Measurements from ENCODE around the gene BCS1L. TPM values are rescaled to one million over a fixed set of nuclear protein-coding genes. Genes with fewer than 3 reads are reported as not detected.

The BCS1L gene
- total RNA-seq, 1 donor from 2014 or later: 85.1 TPM

- no peaks in the 10 kb centered on the region for H3K27me3 Mint-ChIP-seq (ENCODE audit: insufficient read depth)
- H3K4me1 Mint-ChIP-seq (ENCODE audit: low read depth): no peaks in the 10 kb centered on the region
- intact Hi-C loops (cut with micrococcal nuclease): no loop called here
- no peak overlapping the region for H3K4me3 Mint-ChIP-seq
- no peak overlapping the region for H3K27ac Mint-ChIP-seq
- H3K9me3 Mint-ChIP-seq: no peaks in the 10 kb centered on the region
- no peak for DNase-seq (ENCODE audit: low spot score)
- peaks cover 45% of the 10 kb centered on the region for H3K36me3 Mint-ChIP-seq (ENCODE audit: low read depth)
Measured at GRCh38 chr2:218642786-218643185, 16.7 kb upstream of the BCS1L start.

- no peak overlapping the region for H3K4me3 Mint-ChIP-seq
- H3K27me3 Mint-ChIP-seq (ENCODE audit: insufficient read depth): no peaks in the 10 kb centered on the region
- peaks cover 48% of the 10 kb centered on the region for H3K36me3 Mint-ChIP-seq (ENCODE audit: low read depth)
- no peak for DNase-seq (ENCODE audit: low spot score)
- intact Hi-C loops (cut with micrococcal nuclease): no loop called here
- no peak overlapping the region for H3K27ac Mint-ChIP-seq
- peaks cover 6% of the 10 kb centered on the region for H3K4me1 Mint-ChIP-seq (ENCODE audit: low read depth)
- no peaks in the 10 kb centered on the region for H3K9me3 Mint-ChIP-seq
Measured at GRCh38 chr2:218643751-218644310, 15.7 kb upstream of the BCS1L start.

GRCh38 chr2:218644721-218645120 lies 14.8 kb upstream of the BCS1L start:
- H3K36me3 Mint-ChIP-seq (ENCODE audit: low read depth): peaks cover 50% of the 10 kb centered on the region
- DNase-seq (ENCODE audit: low spot score): no peak
- H3K27me3 Mint-ChIP-seq (ENCODE audit: insufficient read depth): no peaks in the 10 kb centered on the region
- H3K4me3 Mint-ChIP-seq: no peak overlapping the region
- H3K27ac Mint-ChIP-seq: no peak overlapping the region
- peaks cover 6% of the 10 kb centered on the region for H3K4me1 Mint-ChIP-seq (ENCODE audit: low read depth)
- H3K9me3 Mint-ChIP-seq: no peaks in the 10 kb centered on the region
- intact Hi-C loops (cut with micrococcal nuclease): no loop called here

GRCh38 chr2:218645126-218645525 lies 14.4 kb upstream of the BCS1L start:
- Mint-ChIP-seq H3K9me3 (no peaks in the 10 kb centered on the region), H3K4me3 (no peak overlapping the region), H3K4me1 (ENCODE audit: low read depth) (peaks cover 6% of the 10 kb centered on the region), H3K27ac (no peak overlapping the region), H3K36me3 (ENCODE audit: low read depth) (peaks cover 54% of the 10 kb centered on the region), H3K27me3 (ENCODE audit: insufficient read depth) (no peaks in the 10 kb centered on the region)
- no peak for DNase-seq (ENCODE audit: low spot score)
- intact Hi-C loops (cut with micrococcal nuclease): no loop called here

- H3K27ac Mint-ChIP-seq: no peak overlapping the region
- intact Hi-C loops (cut with micrococcal nuclease): loop anchor here (1.0 kb wide), 3 partner anchors 199 to 376 kb away; no protein-coding TSS in a partner anchor
- peaks cover 61% of the 10 kb centered on the region for H3K36me3 Mint-ChIP-seq (ENCODE audit: low read depth)
- peaks cover 6% of the 10 kb centered on the region for H3K4me1 Mint-ChIP-seq (ENCODE audit: low read depth)
- no peaks in the 10 kb centered on the region for H3K27me3 Mint-ChIP-seq (ENCODE audit: insufficient read depth)
- H3K9me3 Mint-ChIP-seq: no peaks in the 10 kb centered on the region
- DNase-seq (ENCODE audit: low spot score): peak; percentile 27
- no peak overlapping the region for H3K4me3 Mint-ChIP-seq
Measured at GRCh38 chr2:218648088-218648786, 11.2 kb upstream of the BCS1L start.

- Mint-ChIP-seq H3K27ac (no peak overlapping the region), H3K27me3 (ENCODE audit: insufficient read depth) (no peaks in the 10 kb centered on the region), H3K36me3 (ENCODE audit: low read depth) (peaks cover 61% of the 10 kb centered on the region), H3K4me1 (ENCODE audit: low read depth) (peaks cover 6% of the 10 kb centered on the region), H3K9me3 (no peaks in the 10 kb centered on the region), H3K4me3 (no peak overlapping the region)
- DNase-seq (ENCODE audit: low spot score): no peak
- intact Hi-C loops (cut with micrococcal nuclease): loop anchor here (1.0 kb wide), 3 partner anchors 199 to 376 kb away; no protein-coding TSS in a partner anchor
Measured at GRCh38 chr2:218648787-218649100, 10.7 kb upstream of the BCS1L start.

GRCh38 chr2:218655751-218656150 lies 3.7 kb upstream of the BCS1L start:
- no peaks in the 10 kb centered on the region for H3K27me3 Mint-ChIP-seq (ENCODE audit: insufficient read depth)
- H3K27ac Mint-ChIP-seq: no peak overlapping the region
- H3K4me3 Mint-ChIP-seq: no peak overlapping the region
- intact Hi-C loops (cut with micrococcal nuclease): loop anchor here (5.0 kb wide), 1 partner anchor 438 kb away; the partner anchor contains the start of gene ARPC2
- H3K4me1 Mint-ChIP-seq (ENCODE audit: low read depth): peaks cover 29% of the 10 kb centered on the region
- H3K36me3 Mint-ChIP-seq (ENCODE audit: low read depth): peaks cover 29% of the 10 kb centered on the region
- no peaks in the 10 kb centered on the region for H3K9me3 Mint-ChIP-seq
- DNase-seq (ENCODE audit: low spot score): no peak

- peaks cover 29% of the 10 kb centered on the region for H3K4me1 Mint-ChIP-seq (ENCODE audit: low read depth)
- H3K4me3 Mint-ChIP-seq: peak overlapping the region; percentile 99
- peaks cover 29% of the 10 kb centered on the region for H3K36me3 Mint-ChIP-seq (ENCODE audit: low read depth)
- H3K27me3 Mint-ChIP-seq (ENCODE audit: insufficient read depth): no peaks in the 10 kb centered on the region
- H3K27ac Mint-ChIP-seq: peak overlapping the region; percentile 97
- intact Hi-C loops (cut with micrococcal nuclease): loop anchor here (1.0 to 5.0 kb wide), 13 partner anchors 14 to 730 kb away; partner anchors contain the start of genes AAMP, ANKZF1, ARPC2 and ATG9A
- peak; percentile 16 for DNase-seq (ENCODE audit: low spot score)
- H3K9me3 Mint-ChIP-seq: no peaks in the 10 kb centered on the region
Measured at GRCh38 chr2:218658671-218659257, 719 bp upstream of the BCS1L start.

GRCh38 chr2:218659988-218660358 lies 490 bp downstream of the BCS1L start:
- H3K36me3 Mint-ChIP-seq (ENCODE audit: low read depth): peaks cover 38% of the 10 kb centered on the region
- H3K27ac Mint-ChIP-seq: peak overlapping the region; percentile 97
- intact Hi-C loops (cut with micrococcal nuclease): loop anchor here (1.0 to 5.0 kb wide), 13 partner anchors 12 to 729 kb away; partner anchors contain the start of genes AAMP, ANKZF1, ARPC2 and ATG9A
- no peak for DNase-seq (ENCODE audit: low spot score)
- peaks cover under 1% of the 10 kb centered on the region for H3K27me3 Mint-ChIP-seq (ENCODE audit: insufficient read depth)
- H3K4me1 Mint-ChIP-seq (ENCODE audit: low read depth): peaks cover 29% of the 10 kb centered on the region
- peak overlapping the region; percentile 99 for H3K4me3 Mint-ChIP-seq
- H3K9me3 Mint-ChIP-seq: no peaks in the 10 kb centered on the region

- H3K4me1 Mint-ChIP-seq (ENCODE audit: low read depth): peaks cover 24% of the 10 kb centered on the region
- peaks cover 1% of the 10 kb centered on the region for H3K27me3 Mint-ChIP-seq (ENCODE audit: insufficient read depth)
- H3K27ac Mint-ChIP-seq: no peak overlapping the region
- intact Hi-C loops (cut with micrococcal nuclease): no loop called here
- H3K9me3 Mint-ChIP-seq: no peaks in the 10 kb centered on the region
- peaks cover 36% of the 10 kb centered on the region for H3K36me3 Mint-ChIP-seq (ENCODE audit: low read depth)
- H3K4me3 Mint-ChIP-seq: no peak overlapping the region
- DNase-seq (ENCODE audit: low spot score): no peak
Measured at GRCh38 chr2:218662377-218662776, 2.9 kb downstream of the BCS1L start.

- DNase-seq (ENCODE audit: low spot score): no peak
- Mint-ChIP-seq H3K4me1 (ENCODE audit: low read depth) (peaks cover 20% of the 10 kb centered on the region), H3K9me3 (no peaks in the 10 kb centered on the region), H3K4me3 (no peak overlapping the region), H3K27me3 (ENCODE audit: insufficient read depth) (peaks cover 1% of the 10 kb centered on the region), H3K27ac (no peak overlapping the region), H3K36me3 (ENCODE audit: low read depth) (peaks cover 38% of the 10 kb centered on the region)
- intact Hi-C loops (cut with micrococcal nuclease): no loop called here
Measured at GRCh38 chr2:218662827-218663226, 3.3 kb downstream of the BCS1L start.

- peaks cover 13% of the 10 kb centered on the region for H3K4me1 Mint-ChIP-seq (ENCODE audit: low read depth)
- no peaks in the 10 kb centered on the region for H3K9me3 Mint-ChIP-seq
- H3K27ac Mint-ChIP-seq: no peak overlapping the region
- intact Hi-C loops (cut with micrococcal nuclease): no loop called here
- H3K4me3 Mint-ChIP-seq: no peak overlapping the region
- peaks cover 1% of the 10 kb centered on the region for H3K27me3 Mint-ChIP-seq (ENCODE audit: insufficient read depth)
- peaks cover 43% of the 10 kb centered on the region for H3K36me3 Mint-ChIP-seq (ENCODE audit: low read depth)
- no peak for DNase-seq (ENCODE audit: low spot score)
Measured at GRCh38 chr2:218663901-218664300, 4.4 kb downstream of the BCS1L start.

GRCh38 chr2:218664653-218665052 lies 5.2 kb downstream of the BCS1L start:
- Mint-ChIP-seq H3K27me3 (ENCODE audit: insufficient read depth) (peaks cover 1% of the 10 kb centered on the region), H3K27ac (no peak overlapping the region), H3K4me3 (no peak overlapping the region), H3K36me3 (ENCODE audit: low read depth) (peaks cover 40% of the 10 kb centered on the region), H3K4me1 (ENCODE audit: low read depth) (peaks cover 11% of the 10 kb centered on the region), H3K9me3 (no peaks in the 10 kb centered on the region)
- DNase-seq (ENCODE audit: low spot score): no peak
- intact Hi-C loops (cut with micrococcal nuclease): no loop called here

Measured in activated T-helper 1 cell treated with anti-CD3 and anti-CD28 coated beads, Interleukin-12 subunit alpha, Interleukin-12 subunit beta, Interleukin-2, Interleukin-4 antibody, amounts not matched to agents 30 ng/mL and 10 ng/mL and 1 ng/mL, durations not matched to agents 14 hours and 24 hours and 36 hours (primary cell).